WTC11 (cell line): ENCODE measurements around the gene PSMB9. TPM values are rescaled to one million over a fixed set of nuclear protein-coding genes. Genes with fewer than 3 reads are reported as not detected.

Experiments
- ATAC-seq: fragments of 200-7000 bp; cut with Tn5 transposase; 2 replicates; pipeline ENCODE4 v1.10.0; 2021; ENCODE audit warnings: mild to moderate bottlenecking, moderate library complexity
- CTCF ChIA-PET: fragments of 300-600 bp; sonication (Branson Sonifier 250); formaldehyde crosslinking; loops from one replicate; lab custom pipeline; 2021; ENCODE audit warnings: antibody characterized with exemption; lab: Charles Lee
- POLR2A ChIA-PET: fragments of 350-600 bp; sonication (Branson Sonifier 250); formaldehyde crosslinking; loops from one replicate; lab custom pipeline; 2021; ENCODE audit warnings: antibody characterized with exemption; lab: Charles Lee
- DNase-seq: peaks from one replicate; pipeline ENCODE4 v3.0.0; 2021; ENCODE audit warnings: low spot score
- H3K27ac Mint-ChIP-seq: 2 replicates; pipeline ENCODE4 v1.8.0; 2021; ENCODE audit warnings: mixed read lengths
- H3K27me3 Mint-ChIP-seq: 2 replicates; pipeline ENCODE4 v1.8.0; 2021; ENCODE audit warnings: low read depth, mild to moderate bottlenecking, moderate library complexity, mixed read lengths
- H3K36me3 Mint-ChIP-seq: 2 replicates; pipeline ENCODE4 v1.8.0; 2021; ENCODE audit warnings: mixed read lengths
- H3K4me1 Mint-ChIP-seq: 2 replicates; pipeline ENCODE4 v1.8.0; 2022; ENCODE audit warnings: mixed read lengths
- H3K4me3 Mint-ChIP-seq: 2 replicates; pipeline ENCODE4 v1.8.0; 2021; ENCODE audit warnings: mild to moderate bottlenecking, moderate library complexity, mixed read lengths
- H3K9me3 Mint-ChIP-seq: 2 replicates; pipeline ENCODE4 v1.8.0; 2021; ENCODE audit warnings: mixed read lengths
- ESRRA ChIP-seq: sonication (generic); formaldehyde crosslinking; IDR thresholded peaks from 2 replicates; pipeline ENCODE4 v1.8.1; 2022; ENCODE audit warnings: mild to moderate bottlenecking, missing genetic modification reagents, borderline replicate concordance
- FOXP1 ChIP-seq: sonication (generic); formaldehyde crosslinking; IDR thresholded peaks from 2 replicates; pipeline ENCODE4 v1.8.0; 2022; ENCODE audit warnings: missing genetic modification reagents, mild to moderate bottlenecking, moderate library complexity, borderline replicate concordance
- GTF2I ChIP-seq: fragments of 250-450 bp; sonication (Bioruptor Pico); conservative IDR thresholded peaks from 2 replicates; pipeline ENCODE4 v1.4.0; 2021; ENCODE audit warnings: mild to moderate bottlenecking
- NR2C2 ChIP-seq: sonication (generic); formaldehyde crosslinking; IDR thresholded peaks from 2 replicates; pipeline ENCODE4 v1.8.0; 2022; ENCODE audit warnings: mild to moderate bottlenecking, missing genetic modification reagents
- OVOL2 ChIP-seq: fragments of 250-450 bp; sonication (Bioruptor Pico); IDR thresholded peaks from 2 replicates; pipeline ENCODE4 v1.9.0; 2021; ENCODE audit warnings: mild to moderate bottlenecking, borderline replicate concordance
- PRRX2 ChIP-seq: fragments of 250-450 bp; sonication (Bioruptor Pico); IDR thresholded peaks from 2 replicates; pipeline ENCODE4 v1.8.0; 2021; ENCODE audit warnings: mild to moderate bottlenecking
- SMAD4 ChIP-seq: sonication (generic); formaldehyde crosslinking; IDR thresholded peaks from 2 replicates; pipeline ENCODE4 v1.8.0; 2022; ENCODE audit warnings: mild to moderate bottlenecking, missing genetic modification reagents
- ZNF232 ChIP-seq: sonication (generic); formaldehyde crosslinking; IDR thresholded peaks from 2 replicates; pipeline ENCODE4 v1.8.0; 2022; ENCODE audit warnings: mild to moderate bottlenecking, missing genetic modification reagents
- ZNF423 ChIP-seq: fragments of 250-450 bp; sonication (Bioruptor Pico); IDR thresholded peaks from 2 replicates; pipeline ENCODE4 v2.1.2; 2022; ENCODE audit warnings: mild to moderate bottlenecking, moderate library complexity
- ZNF671 ChIP-seq: fragments of 250-450 bp; sonication (Bioruptor Pico); IDR thresholded peaks from 2 replicates; pipeline ENCODE4 v1.8.0; 2021; ENCODE audit warnings: mild to moderate bottlenecking
- total RNA-seq: library from RNA; stranded (reverse); gene quantifications from 3 replicates; pipeline ENCODE4 v1.2.3, GENCODE V29; 2021
- TF ChIP-seq, protein P1 (sequence below): fragments of 250-450 bp; sonication (Bioruptor Pico); IDR thresholded peaks from 2 replicates; pipeline ENCODE4 v1.9.0; 2021; ENCODE audit warnings: mild to moderate bottlenecking
- TF ChIP-seq, protein P2 (sequence below): fragments of 250-450 bp; sonication (Bioruptor Pico); IDR thresholded peaks from 2 replicates; pipeline ENCODE4 v1.9.0; 2021; ENCODE audit warnings: mild to moderate bottlenecking
- TF ChIP-seq, protein P3 (sequence below): sonication (generic); formaldehyde crosslinking; IDR thresholded peaks from 2 replicates; pipeline ENCODE4 v1.8.1; 2022; ENCODE audit warnings: mild to moderate bottlenecking, moderate library complexity, missing genetic modification reagents
- TF ChIP-seq, protein P4 (sequence below): sonication (generic); formaldehyde crosslinking; IDR thresholded peaks from 2 replicates; pipeline ENCODE4 v1.8.1; 2023; ENCODE audit warnings: mild to moderate bottlenecking, moderate library complexity, missing genetic modification reagents
- TF ChIP-seq, protein P5 (sequence below): sonication (generic); formaldehyde crosslinking; IDR thresholded peaks from 2 replicates; pipeline ENCODE4 v1.8.0; 2022; ENCODE audit warnings: mild to moderate bottlenecking, missing genetic modification reagents
- TF ChIP-seq, protein P6 (sequence below): sonication (generic); formaldehyde crosslinking; IDR thresholded peaks from 2 replicates; pipeline ENCODE4 v1.8.0; 2023; ENCODE audit warnings: mild to moderate bottlenecking, missing genetic modification reagents

Gene PSMB9
- total RNA-seq, 1 experiment from 2014 or later = 1.8 TPM

DNA sequence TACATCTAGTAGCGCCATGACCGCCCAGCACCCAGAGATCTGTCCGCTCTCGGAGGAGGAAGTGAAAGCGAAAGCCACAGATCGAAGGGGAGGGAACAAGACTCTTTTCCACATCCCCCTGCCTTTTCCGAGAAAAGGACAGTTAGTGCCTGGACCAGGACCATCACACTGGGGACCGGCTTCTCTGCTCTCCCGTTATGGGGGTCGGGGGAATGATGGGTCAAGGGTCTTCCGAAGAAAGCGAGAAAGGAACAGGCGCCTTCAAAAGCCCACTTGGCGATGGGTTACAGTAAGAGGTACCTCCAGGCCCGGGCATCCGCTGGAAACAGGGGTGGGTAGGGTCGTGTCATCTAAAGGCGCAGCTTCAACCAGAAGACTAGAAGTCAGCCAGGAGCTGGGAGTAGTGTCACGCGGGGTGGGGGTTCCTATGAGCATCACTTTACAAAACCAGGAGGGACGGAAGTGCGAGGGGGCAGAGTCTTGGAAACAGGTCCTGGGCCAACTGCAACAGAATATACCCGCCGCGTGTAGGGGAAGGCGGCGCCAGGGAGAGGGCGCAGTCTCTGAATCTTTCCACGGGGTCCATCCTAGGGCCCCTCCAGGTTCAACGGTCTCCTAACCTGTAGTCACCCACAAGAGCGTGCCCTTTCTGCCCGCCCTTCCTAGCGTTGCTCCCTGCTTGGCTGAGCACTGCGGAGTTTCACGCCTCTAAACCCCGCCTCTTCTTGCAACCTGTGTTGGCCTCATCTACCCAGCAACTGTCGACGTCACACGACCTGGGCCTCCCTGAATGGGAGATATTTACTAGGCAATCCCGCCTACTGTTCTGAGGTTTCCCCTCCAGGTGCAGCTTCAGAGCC lies 9.8 kb upstream of the PSMB9 start, which contains the start of gene PSMB8 (continued):
- TF ChIP-seq, protein P1, sequence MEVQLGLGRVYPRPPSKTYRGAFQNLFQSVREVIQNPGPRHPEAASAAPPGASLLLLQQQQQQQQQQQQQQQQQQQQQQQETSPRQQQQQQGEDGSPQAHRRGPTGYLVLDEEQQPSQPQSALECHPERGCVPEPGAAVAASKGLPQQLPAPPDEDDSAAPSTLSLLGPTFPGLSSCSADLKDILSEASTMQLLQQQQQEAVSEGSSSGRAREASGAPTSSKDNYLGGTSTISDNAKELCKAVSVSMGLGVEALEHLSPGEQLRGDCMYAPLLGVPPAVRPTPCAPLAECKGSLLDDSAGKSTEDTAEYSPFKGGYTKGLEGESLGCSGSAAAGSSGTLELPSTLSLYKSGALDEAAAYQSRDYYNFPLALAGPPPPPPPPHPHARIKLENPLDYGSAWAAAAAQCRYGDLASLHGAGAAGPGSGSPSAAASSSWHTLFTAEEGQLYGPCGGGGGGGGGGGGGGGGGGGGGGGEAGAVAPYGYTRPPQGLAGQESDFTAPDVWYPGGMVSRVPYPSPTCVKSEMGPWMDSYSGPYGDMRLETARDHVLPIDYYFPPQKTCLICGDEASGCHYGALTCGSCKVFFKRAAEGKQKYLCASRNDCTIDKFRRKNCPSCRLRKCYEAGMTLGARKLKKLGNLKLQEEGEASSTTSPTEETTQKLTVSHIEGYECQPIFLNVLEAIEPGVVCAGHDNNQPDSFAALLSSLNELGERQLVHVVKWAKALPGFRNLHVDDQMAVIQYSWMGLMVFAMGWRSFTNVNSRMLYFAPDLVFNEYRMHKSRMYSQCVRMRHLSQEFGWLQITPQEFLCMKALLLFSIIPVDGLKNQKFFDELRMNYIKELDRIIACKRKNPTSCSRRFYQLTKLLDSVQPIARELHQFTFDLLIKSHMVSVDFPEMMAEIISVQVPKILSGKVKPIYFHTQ (CRISPR knock-in tag) = no peak
- TF ChIP-seq, protein P2, sequence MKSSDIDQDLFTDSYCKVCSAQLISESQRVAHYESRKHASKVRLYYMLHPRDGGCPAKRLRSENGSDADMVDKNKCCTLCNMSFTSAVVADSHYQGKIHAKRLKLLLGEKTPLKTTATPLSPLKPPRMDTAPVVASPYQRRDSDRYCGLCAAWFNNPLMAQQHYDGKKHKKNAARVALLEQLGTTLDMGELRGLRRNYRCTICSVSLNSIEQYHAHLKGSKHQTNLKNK (CRISPR knock-in tag) = no peak
- TF ChIP-seq NR2C2 (CRISPR knock-in tag) (no peak), PRRX2 (CRISPR knock-in tag) (no peak), OVOL2 (CRISPR knock-in tag) (no peak), FOXP1 (CRISPR knock-in tag) (no peak), GTF2I (CRISPR knock-in tag) (no peak), SMAD4 (CRISPR knock-in tag) (no peak), ZNF423 (no peak), ZNF671 (CRISPR knock-in tag) (no peak), ESRRA (CRISPR knock-in tag) (no peak)
- TF ChIP-seq, protein P3, sequence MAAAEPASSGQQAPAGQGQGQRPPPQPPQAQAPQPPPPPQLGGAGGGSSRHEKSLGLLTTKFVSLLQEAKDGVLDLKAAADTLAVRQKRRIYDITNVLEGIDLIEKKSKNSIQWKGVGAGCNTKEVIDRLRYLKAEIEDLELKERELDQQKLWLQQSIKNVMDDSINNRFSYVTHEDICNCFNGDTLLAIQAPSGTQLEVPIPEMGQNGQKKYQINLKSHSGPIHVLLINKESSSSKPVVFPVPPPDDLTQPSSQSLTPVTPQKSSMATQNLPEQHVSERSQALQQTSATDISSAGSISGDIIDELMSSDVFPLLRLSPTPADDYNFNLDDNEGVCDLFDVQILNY (CRISPR knock-in tag) = no peak
- TF ChIP-seq, protein P4, sequence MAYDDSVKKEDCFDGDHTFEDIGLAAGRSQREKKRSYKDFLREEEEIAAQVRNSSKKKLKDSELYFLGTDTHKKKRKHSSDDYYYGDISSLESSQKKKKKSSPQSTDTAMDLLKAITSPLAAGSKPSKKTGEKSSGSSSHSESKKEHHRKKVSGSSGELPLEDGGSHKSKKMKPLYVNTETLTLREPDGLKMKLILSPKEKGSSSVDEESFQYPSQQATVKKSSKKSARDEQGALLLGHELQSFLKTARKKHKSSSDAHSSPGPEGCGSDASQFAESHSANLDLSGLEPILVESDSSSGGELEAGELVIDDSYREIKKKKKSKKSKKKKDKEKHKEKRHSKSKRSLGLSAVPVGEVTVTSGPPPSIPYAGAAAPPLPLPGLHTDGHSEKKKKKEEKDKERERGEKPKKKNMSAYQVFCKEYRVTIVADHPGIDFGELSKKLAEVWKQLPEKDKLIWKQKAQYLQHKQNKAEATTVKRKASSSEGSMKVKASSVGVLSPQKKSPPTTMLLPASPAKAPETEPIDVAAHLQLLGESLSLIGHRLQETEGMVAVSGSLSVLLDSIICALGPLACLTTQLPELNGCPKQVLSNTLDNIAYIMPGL = peak; percentile 41; the same call in 1 of the 2 replicates
- TF ChIP-seq, protein P5, sequence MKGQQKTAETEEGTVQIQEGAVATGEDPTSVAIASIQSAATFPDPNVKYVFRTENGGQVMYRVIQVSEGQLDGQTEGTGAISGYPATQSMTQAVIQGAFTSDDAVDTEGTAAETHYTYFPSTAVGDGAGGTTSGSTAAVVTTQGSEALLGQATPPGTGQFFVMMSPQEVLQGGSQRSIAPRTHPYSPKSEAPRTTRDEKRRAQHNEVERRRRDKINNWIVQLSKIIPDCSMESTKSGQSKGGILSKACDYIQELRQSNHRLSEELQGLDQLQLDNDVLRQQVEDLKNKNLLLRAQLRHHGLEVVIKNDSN = peak; percentile 56

DNA sequence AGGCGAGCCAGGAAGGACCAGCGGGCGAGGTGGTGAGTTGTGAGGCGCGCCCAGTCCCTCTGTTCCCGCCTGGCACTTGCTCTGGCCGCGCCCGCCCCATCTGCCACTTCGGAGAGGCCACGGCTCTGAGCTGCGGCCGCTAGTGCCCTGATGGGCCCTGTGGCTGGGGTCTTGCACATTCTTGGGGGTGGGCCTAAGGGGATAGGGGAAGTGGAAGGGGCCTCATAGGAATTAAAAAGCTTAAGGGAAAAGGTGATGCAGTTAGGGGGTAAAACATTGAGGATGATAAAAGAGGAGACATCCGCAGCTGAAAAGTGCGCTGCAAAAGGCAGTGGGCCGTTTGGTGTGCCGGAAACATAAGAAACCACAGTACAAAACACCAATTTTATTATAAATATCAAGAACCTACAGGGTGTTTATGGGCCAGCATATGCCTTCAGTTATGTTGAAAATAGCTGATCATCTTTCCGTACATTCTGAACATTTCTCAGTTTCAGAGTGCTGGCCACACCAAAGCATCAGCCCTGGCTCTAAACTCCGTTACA lies 9.1 kb upstream of the PSMB9 start:
- peaks cover 17% of the 10 kb centered on the region for H3K4me1 Mint-ChIP-seq
- CTCF ChIA-PET = interaction anchor here (0.7 to 2.8 kb wide), 9 partner anchors 9 to 140 kb away, joined by 3 to 53 read pairs (median 8); partner anchors contain the start of genes BRD2, PSMB9 and TAP1
- H3K4me3 Mint-ChIP-seq = peak overlapping the region; percentile 95
- POLR2A ChIA-PET = interaction anchor here (0.6 to 2.6 kb wide), 6 partner anchors 9 to 767 kb away, joined by 3 to 28 read pairs (median 6); partner anchors contain the start of genes HLA-DMB, PSMB9 and TAP1
- peak overlapping the region; percentile 78 for H3K27ac Mint-ChIP-seq
- H3K36me3 Mint-ChIP-seq = peaks cover 21% of the 10 kb centered on the region
- DNase-seq (no peak), ATAC-seq (no peak)
- H3K9me3 Mint-ChIP-seq = no peaks in the 10 kb centered on the region
- H3K27me3 Mint-ChIP-seq = peaks cover 92% of the 10 kb centered on the region
- TF ChIP-seq, protein P3 (CRISPR knock-in tag) = peak; percentile 75; the same call in 1 of the 2 replicates
- TF ChIP-seq, protein P6, sequence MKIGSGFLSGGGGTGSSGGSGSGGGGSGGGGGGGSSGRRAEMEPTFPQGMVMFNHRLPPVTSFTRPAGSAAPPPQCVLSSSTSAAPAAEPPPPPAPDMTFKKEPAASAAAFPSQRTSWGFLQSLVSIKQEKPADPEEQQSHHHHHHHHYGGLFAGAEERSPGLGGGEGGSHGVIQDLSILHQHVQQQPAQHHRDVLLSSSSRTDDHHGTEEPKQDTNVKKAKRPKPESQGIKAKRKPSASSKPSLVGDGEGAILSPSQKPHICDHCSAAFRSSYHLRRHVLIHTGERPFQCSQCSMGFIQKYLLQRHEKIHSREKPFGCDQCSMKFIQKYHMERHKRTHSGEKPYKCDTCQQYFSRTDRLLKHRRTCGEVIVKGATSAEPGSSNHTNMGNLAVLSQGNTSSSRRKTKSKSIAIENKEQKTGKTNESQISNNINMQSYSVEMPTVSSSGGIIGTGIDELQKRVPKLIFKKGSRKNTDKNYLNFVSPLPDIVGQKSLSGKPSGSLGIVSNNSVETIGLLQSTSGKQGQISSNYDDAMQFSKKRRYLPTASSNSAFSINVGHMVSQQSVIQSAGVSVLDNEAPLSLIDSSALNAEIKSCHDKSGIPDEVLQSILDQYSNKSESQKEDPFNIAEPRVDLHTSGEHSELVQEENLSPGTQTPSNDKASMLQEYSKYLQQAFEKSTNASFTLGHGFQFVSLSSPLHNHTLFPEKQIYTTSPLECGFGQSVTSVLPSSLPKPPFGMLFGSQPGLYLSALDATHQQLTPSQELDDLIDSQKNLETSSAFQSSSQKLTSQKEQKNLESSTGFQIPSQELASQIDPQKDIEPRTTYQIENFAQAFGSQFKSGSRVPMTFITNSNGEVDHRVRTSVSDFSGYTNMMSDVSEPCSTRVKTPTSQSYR (CRISPR knock-in tag) = no peak
- TF ChIP-seq FOXP1 (CRISPR knock-in tag) = no peak
- peak; percentile 66; the same call in 1 of the 2 replicates for TF ChIP-seq ZNF232 (CRISPR knock-in tag)
